Astrocyte (in vitro differentiated cells and primary cell): ENCODE data around the gene FBXL4. TPM values are rescaled to one million over a fixed set of nuclear protein-coding genes. Genes with fewer than 3 reads are reported as not detected.
A peak's percentile ranks its signal among the peaks of the same experiment; 100 is the strongest.

ENCODE experiments used
- DNase-seq: peaks from one replicate; pipeline ENCODE4 v3.0.0-alpha.2; 2010; ENCODE audit warnings: low read depth
- FAIRE-seq: peaks from 2 replicates; lab custom pipeline; 2011; peaks lifted over from hg19 to GRCh38; lab: Jason Lieb, UNC
- H2AFZ ChIP-seq: 2 replicates; pipeline ENCODE4 v1.6.0; 2012; ENCODE audit warnings: low read depth, low read length, inconsistent platforms
- H3K27ac ChIP-seq: 2 replicates; pipeline ENCODE4 v1.5.1; 2011; ENCODE audit warnings: low read depth, low read length, inconsistent platforms
- H3K27me3 ChIP-seq: 2 replicates; pipeline ENCODE4 v1.6.0; 2011; ENCODE audit warnings: low read length, inconsistent platforms; ENCODE audit not compliant: insufficient read depth
- H3K36me3 ChIP-seq: 2 replicates; pipeline ENCODE4 v1.5.1; 2011; ENCODE audit warnings: low read length, inconsistent platforms; ENCODE audit not compliant: insufficient read depth
- H3K4me1 ChIP-seq: 2 replicates; pipeline ENCODE4 v1.5.1; 2011; ENCODE audit warnings: low read length, inconsistent platforms; ENCODE audit not compliant: insufficient read depth
- H3K4me2 ChIP-seq: 2 replicates; pipeline ENCODE4 v1.6.0; 2012; ENCODE audit warnings: low read length, inconsistent platforms
- H3K4me3 ChIP-seq: 2 replicates; pipeline ENCODE4 v1.5.1; 2011; ENCODE audit warnings: low read depth, mild to moderate bottlenecking, low read length, inconsistent platforms; ENCODE audit not compliant: insufficient read depth
- H3K79me2 ChIP-seq: 2 replicates; pipeline ENCODE4 v1.6.0; 2012; ENCODE audit warnings: mild to moderate bottlenecking, low read length, inconsistent platforms; ENCODE audit not compliant: insufficient read depth
- H3K9ac ChIP-seq: 2 replicates; pipeline ENCODE4 v1.6.0; 2012; ENCODE audit warnings: mild to moderate bottlenecking, low read length, inconsistent platforms
- H3K9me3 ChIP-seq: 2 replicates; pipeline ENCODE4 v1.5.1; 2012; ENCODE audit warnings: low read depth, mild to moderate bottlenecking, low read length, inconsistent platforms; ENCODE audit not compliant: insufficient read depth
- H4K20me1 ChIP-seq: 2 replicates; pipeline ENCODE4 v1.6.0; 2012; ENCODE audit warnings: low read length, inconsistent platforms; ENCODE audit not compliant: insufficient read depth
- H3K27ac Mint-ChIP-seq: one replicate; pipeline ENCODE4 v1.8.0; 2021; ENCODE audit warnings: mild to moderate bottlenecking, mixed read lengths; ENCODE audit not compliant: unreplicated experiment
- H3K27me3 Mint-ChIP-seq: one replicate; pipeline ENCODE4 v1.8.0; 2021; ENCODE audit warnings: low read depth, mixed read lengths; ENCODE audit not compliant: unreplicated experiment
- H3K36me3 Mint-ChIP-seq: one replicate; pipeline ENCODE4 v1.8.0; 2021; ENCODE audit warnings: low read depth, mixed read lengths; ENCODE audit not compliant: unreplicated experiment
- H3K4me1 Mint-ChIP-seq: one replicate; pipeline ENCODE4 v1.8.0; 2021; ENCODE audit warnings: low read depth, mixed read lengths; ENCODE audit not compliant: unreplicated experiment
- H3K4me3 Mint-ChIP-seq: one replicate; pipeline ENCODE4 v1.8.0; 2021; ENCODE audit warnings: mild to moderate bottlenecking, moderate library complexity, mixed read lengths; ENCODE audit not compliant: unreplicated experiment
- H3K9me3 Mint-ChIP-seq: one replicate; pipeline ENCODE4 v1.8.0; 2021; ENCODE audit warnings: mild to moderate bottlenecking, mixed read lengths; ENCODE audit not compliant: unreplicated experiment
- CTCF ChIP-seq: IDR thresholded peaks from 2 replicates; pipeline ENCODE4 v1.5.1; 2011; ENCODE audit warnings: low read depth, mild to moderate bottlenecking, inconsistent platforms, low read length, moderate library complexity; ENCODE audit not compliant: insufficient read depth
- EZH2 ChIP-seq: IDR thresholded peaks from 2 replicates; pipeline ENCODE4 v1.6.1; 2012; ENCODE audit warnings: mild to moderate bottlenecking, low read length, inconsistent platforms; ENCODE audit not compliant: insufficient read depth
- total RNA-seq: library from RNA; stranded (reverse); gene quantifications from 2 replicates; pipeline ENCODE4 v1.2.1, GENCODE V29; 2021

Gene FBXL4
- total RNA-seq, 1 donor from 2014 or later = 16.1 TPM

- H3K36me3 Mint-ChIP-seq = no peaks in the 10 kb centered on the region
- peaks cover 5% of the 10 kb centered on the region for H3K4me1 Mint-ChIP-seq
- H3K4me3 Mint-ChIP-seq = peak overlapping the region; percentile 64
- H3K9ac ChIP-seq = peak overlapping the region; percentile 68
- H3K27me3 Mint-ChIP-seq = peaks cover 41% of the 10 kb centered on the region
- peak overlapping the region; percentile 85 for H3K4me2 ChIP-seq
- H4K20me1 ChIP-seq = peaks cover 8% of the 10 kb centered on the region
- H3K9me3 ChIP-seq = no peaks in the 10 kb centered on the region
- H3K4me1 ChIP-seq = peaks cover 17% of the 10 kb centered on the region
- peaks cover 49% of the 10 kb centered on the region for H3K27me3 ChIP-seq
- H3K9me3 Mint-ChIP-seq = peaks cover 3% of the 10 kb centered on the region
- FAIRE-seq (no peak), DNase-seq (peak; percentile 33)
- H3K79me2 ChIP-seq = peaks cover 67% of the 10 kb centered on the region
- H2AFZ ChIP-seq = no peak overlapping the region
- no peaks in the 10 kb centered on the region for H3K36me3 ChIP-seq
- H3K4me3 ChIP-seq = peak overlapping the region; percentile 66
- H3K27ac Mint-ChIP-seq = no peak overlapping the region
- TF ChIP-seq CTCF = no peak
- TF ChIP-seq EZH2 = no peak
- H3K27ac ChIP-seq = no peak overlapping the region
These were observed 110.5 kb downstream of the FBXL4 start for GRCh38 chr6:98836962-98837944.

GRCh38 chr6:98836025-98836961, 111.5 kb downstream of the FBXL4 start:
- peaks cover 3% of the 10 kb centered on the region for H3K9me3 Mint-ChIP-seq
- H3K27ac Mint-ChIP-seq = no peak overlapping the region
- Histone ChIP-seq H3K9ac (peak overlapping the region; percentile 68), H3K79me2 (peaks cover 61% of the 10 kb centered on the region), H3K4me2 (peak overlapping the region; percentile 85), H3K4me1 (peaks cover 26% of the 10 kb centered on the region), H4K20me1 (peaks cover 8% of the 10 kb centered on the region), H3K27ac (no peak overlapping the region), H3K27me3 (peaks cover 51% of the 10 kb centered on the region), H3K9me3 (no peaks in the 10 kb centered on the region), H2AFZ (peak overlapping the region; percentile 58), H3K4me3 (peak overlapping the region; percentile 66), H3K36me3 (no peaks in the 10 kb centered on the region)
- H3K4me3 Mint-ChIP-seq = peak overlapping the region; percentile 87
- FAIRE-seq (no peak), DNase-seq (no peak)
- H3K27me3 Mint-ChIP-seq = peaks cover 34% of the 10 kb centered on the region
- H3K4me1 Mint-ChIP-seq = peaks cover 5% of the 10 kb centered on the region
- H3K36me3 Mint-ChIP-seq = no peaks in the 10 kb centered on the region
- no peak for TF ChIP-seq CTCF
- TF ChIP-seq EZH2 = no peak
